T-helper 9 cell (primary cell): ENCODE data around the gene NXN.
"Not testable (repeated sequence)": the region's sequence is repeated elsewhere in the genome, so short reads cannot be mapped to it uniquely, and the experiment has no call there.

ENCODE experiments used
- DNase-seq: peaks from one replicate; pipeline ENCODE4 v3.0.0-alpha.2; 2020

NXN gene

GRCh38 chr17:752620-753219 is 226.9 kb downstream of the NXN start:
- DNase-seq, result no peak

GRCh38 chr17:752002-752619 is 227.5 kb downstream of the NXN start, which contains the start of gene GEMIN4:
Gene GEMIN4 (minus strand): TSS chr17:752264. CDS start chr17:752142, 122 bp downstream.
- DNase-seq, result peak; percentile 99

- DNase-seq, result peak; percentile 37
These were observed 228.1 kb downstream of the NXN start for GRCh38 chr17:751269-752001.

GRCh38 chr17:750431-751037 is 229.0 kb downstream of the NXN start:
- no peak for DNase-seq

GRCh38 chr17:749359-749758 is 230.2 kb downstream of the NXN start:
- DNase-seq, result not testable (repeated sequence)
